Choroid plexus epithelial cell (primary cell): ENCODE results near the gene EPB41L2.
A peak's percentile ranks its signal among the peaks of the same experiment; 100 is the strongest.
"Not testable (repeated sequence)": the region's sequence is repeated elsewhere in the genome, so short reads cannot be mapped to it uniquely, and the experiment has no call there.

Experiments
- DNase-seq: peaks from one replicate; pipeline ENCODE4 v3.0.0-alpha.2; 2010; ENCODE audit warnings: low read depth
- H3K4me3 ChIP-seq: 2 replicates; pipeline ENCODE4 v1.5.1; 2011; ENCODE audit warnings: low read depth, mild to moderate bottlenecking, control low read depth, low read length, moderate library complexity
- TF ChIP-seq, protein P1 (sequence below): conservative IDR thresholded peaks from 2 replicates; pipeline ENCODE4 v1.5.1; 2011; ENCODE audit warnings: low read depth, mild to moderate bottlenecking, control low read depth, inconsistent platforms, low read length, moderate library complexity

Gene EPB41L2

DNA sequence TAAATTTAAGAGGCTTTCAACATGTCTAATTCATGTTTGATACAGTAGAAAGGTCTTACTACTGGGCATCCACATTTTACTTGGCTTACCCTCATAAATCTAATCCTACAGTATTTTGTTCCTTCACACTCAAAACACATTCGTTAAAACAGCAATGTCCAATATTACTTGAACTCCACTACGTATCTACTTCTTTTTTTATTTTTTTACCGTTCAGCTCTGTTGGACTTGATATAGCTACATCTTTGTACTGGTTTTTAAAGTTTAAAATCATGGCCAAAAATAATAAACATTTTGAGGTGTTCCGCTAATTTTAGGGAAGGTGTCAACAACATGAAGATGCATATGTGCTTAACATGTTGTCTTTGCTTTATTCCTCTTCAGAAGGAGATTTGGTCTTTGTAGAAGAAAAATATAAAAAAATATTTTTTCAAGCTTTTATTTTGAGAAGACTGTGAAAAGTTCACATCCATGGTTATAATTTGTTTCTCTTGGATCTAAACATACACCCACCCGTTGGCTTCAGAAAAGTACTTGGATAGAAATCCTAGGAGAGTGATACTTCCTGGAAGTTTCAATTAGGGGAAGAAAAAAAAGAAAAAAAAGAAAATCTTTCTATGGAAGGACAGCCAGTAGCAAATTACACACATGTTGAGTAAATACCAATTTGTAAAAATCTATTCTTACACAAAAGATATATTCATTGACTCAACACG is 71.5 kb downstream of the EPB41L2 start:
- TF ChIP-seq, protein P1, sequence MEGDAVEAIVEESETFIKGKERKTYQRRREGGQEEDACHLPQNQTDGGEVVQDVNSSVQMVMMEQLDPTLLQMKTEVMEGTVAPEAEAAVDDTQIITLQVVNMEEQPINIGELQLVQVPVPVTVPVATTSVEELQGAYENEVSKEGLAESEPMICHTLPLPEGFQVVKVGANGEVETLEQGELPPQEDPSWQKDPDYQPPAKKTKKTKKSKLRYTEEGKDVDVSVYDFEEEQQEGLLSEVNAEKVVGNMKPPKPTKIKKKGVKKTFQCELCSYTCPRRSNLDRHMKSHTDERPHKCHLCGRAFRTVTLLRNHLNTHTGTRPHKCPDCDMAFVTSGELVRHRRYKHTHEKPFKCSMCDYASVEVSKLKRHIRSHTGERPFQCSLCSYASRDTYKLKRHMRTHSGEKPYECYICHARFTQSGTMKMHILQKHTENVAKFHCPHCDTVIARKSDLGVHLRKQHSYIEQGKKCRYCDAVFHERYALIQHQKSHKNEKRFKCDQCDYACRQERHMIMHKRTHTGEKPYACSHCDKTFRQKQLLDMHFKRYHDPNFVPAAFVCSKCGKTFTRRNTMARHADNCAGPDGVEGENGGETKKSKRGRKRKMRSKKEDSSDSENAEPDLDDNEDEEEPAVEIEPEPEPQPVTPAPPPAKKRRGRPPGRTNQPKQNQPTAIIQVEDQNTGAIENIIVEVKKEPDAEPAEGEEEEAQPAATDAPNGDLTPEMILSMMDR = no peak
- H3K4me3 ChIP-seq = no peak overlapping the region
- no peak for DNase-seq

DNA sequence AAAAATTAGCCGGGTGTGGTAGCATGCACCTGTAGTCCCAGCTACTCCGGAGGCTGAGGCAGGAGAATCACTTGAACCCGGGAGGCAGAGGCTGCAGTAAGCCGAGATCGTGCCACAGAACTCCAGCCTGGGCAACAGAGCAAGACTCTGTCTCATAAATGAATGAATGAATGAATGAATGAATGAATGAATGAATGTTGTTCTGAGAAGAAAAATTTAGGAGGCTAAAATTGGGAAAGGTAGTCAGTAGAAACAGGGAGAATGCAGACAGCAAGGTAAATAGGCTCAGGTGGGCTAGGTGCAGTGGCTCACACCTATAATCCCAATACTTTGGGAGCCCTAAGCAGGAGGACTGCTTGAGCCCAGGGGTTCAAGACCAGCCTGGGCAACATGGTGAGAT is 75.5 kb downstream of the EPB41L2 start:
- DNase-seq, H3K4me3 ChIP-seq: not testable (repeated sequence)

DNA sequence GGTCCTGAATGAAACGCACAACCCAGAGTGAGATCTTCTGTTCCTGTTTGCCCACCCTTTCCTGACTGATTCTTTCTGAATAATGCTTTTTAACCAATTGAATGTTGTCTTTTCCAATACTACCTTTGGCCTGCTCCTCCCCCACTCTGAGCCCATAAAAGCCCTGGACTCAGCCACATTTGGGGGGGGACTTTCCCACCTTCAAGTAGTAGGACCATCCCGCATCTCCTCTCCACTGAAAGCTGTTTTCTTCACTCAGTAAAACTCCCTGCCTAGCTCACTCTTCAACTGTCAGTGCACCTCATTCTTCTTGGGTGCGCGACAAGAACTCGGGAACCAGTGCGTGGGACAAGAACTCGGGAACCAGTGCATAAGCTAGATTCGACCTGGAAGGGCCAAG is 77.9 kb downstream of the EPB41L2 start:
- TF ChIP-seq, protein P1 = no peak
- DNase-seq = no peak
- no peak overlapping the region for H3K4me3 ChIP-seq

DNA sequence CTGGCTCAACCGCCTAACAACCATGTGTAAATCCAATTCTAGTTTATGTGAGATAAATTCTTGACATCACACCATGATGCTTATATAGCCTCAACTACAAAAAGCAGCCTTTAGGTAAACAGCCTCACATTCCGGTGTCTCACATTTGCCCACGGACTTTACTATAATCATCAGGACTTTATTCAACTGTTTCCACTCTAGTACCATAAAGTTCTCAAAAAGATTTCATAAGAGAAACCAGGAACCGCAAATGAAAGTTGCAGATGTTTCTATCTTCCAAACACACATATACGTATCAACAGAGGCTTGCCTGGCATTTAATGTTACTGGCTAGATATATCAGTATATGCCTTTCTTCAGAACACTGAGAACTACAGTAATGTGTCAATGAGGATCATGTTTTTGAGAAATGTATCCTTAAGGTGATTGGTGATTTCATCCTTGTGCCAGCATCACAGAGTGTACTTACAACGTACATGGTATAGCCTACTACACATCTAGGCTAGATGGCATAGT is 80.0 kb downstream of the EPB41L2 start:
- TF ChIP-seq, protein P1 = no peak
- no peak overlapping the region for H3K4me3 ChIP-seq
- no peak for DNase-seq

DNA sequence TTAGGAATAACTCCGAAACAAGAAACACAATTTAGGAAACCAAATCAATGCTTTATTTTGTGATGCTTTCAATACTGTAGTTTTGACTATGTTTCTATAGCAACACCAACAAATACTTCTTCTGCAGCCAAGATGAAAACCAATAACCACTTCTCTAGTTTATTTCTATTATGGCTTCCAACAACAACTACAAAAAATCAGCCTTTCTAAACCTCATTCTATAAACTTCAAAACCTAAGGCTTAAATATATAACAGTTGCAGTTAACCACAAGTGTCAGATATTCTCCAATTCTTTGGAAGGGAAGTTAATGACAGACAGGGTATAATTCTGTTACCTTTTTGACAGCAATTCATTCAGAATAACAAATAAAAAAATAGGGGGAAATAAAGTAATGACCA is 80.9 kb downstream of the EPB41L2 start:
- TF ChIP-seq, protein P1 = no peak
- no peak overlapping the region for H3K4me3 ChIP-seq
- DNase-seq = no peak

DNA sequence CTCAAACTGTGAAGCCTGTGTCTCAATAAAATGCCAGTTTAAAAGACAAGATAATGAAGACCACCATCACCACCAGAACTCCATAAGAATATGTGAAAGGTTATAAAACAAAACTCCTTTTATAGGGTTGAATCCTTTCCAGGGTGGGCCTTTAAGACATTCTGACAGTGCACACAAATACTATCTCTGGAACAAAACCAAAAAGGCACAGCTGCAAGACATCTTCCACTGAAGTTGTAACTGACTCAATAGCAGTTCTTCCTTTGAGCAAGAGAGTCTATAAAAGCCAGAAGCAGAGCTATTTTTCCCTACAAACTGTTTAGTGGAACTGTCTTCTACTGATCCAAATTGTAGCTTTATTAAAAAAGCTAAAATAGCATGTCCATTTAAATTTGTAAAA is 81.6 kb downstream of the EPB41L2 start:
- no peak overlapping the region for H3K4me3 ChIP-seq
- DNase-seq = peak; percentile 80
- TF ChIP-seq, protein P1 = no peak

DNA sequence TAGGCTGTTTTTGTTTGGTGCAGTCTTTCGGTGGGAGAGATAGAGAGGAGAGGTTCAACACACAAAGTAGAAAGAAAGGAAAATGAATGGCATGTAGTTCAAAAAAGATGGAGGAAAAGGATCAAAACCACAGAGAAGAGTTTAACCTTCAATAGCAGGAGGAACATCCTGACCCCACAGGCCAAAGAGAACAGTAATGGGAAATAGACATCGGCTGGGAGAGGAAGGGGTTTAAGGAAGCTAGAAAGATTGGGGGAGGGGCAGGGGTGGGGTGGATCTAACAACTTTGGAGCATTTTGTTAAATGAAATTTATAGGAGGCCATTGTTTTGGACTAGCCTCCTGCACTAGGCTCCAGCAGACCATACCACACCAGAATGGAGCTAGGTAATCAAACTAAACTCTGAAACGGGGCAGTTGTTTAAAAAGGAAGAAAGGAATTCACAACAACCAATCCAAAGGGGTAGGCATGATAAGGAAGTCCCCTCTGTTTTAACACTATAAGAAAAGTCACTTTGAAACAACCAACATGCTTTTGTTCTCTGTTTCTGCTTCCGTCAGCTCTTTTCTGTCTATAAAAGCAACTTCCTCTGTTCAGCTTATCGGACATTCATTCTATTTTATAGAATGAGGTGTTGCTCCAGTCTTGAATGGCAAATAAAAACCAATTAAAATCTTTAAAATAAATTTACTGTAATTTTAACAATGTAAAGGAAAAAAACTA is 82.6 kb downstream of the EPB41L2 start:
- DNase-seq = no peak
- TF ChIP-seq, protein P1 = no peak
- no peak overlapping the region for H3K4me3 ChIP-seq
